ENCODE results near the gene SOCS2.

DNA sequence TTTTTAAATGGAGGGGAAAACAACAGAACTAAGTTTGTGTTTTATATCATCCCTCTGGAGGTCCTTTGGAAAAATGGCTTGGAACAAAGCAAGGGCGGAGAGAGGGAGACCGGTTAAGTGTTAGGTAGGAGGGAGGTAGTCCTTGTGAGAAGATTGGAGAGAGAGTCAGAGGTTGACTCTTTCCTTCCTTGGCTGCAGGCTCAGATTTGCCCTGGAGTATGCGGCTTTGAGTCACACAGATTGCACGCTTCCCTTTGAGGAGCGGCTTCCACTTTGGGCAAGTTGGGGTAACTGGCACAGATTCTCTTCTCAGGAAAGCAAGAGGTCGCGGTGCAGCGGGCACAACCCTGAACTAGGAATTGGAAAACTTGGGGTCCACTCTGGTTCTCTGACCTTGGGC is 9.9 kb downstream of the SOCS2 start:
- TF ChIP-seq, protein P1, sequence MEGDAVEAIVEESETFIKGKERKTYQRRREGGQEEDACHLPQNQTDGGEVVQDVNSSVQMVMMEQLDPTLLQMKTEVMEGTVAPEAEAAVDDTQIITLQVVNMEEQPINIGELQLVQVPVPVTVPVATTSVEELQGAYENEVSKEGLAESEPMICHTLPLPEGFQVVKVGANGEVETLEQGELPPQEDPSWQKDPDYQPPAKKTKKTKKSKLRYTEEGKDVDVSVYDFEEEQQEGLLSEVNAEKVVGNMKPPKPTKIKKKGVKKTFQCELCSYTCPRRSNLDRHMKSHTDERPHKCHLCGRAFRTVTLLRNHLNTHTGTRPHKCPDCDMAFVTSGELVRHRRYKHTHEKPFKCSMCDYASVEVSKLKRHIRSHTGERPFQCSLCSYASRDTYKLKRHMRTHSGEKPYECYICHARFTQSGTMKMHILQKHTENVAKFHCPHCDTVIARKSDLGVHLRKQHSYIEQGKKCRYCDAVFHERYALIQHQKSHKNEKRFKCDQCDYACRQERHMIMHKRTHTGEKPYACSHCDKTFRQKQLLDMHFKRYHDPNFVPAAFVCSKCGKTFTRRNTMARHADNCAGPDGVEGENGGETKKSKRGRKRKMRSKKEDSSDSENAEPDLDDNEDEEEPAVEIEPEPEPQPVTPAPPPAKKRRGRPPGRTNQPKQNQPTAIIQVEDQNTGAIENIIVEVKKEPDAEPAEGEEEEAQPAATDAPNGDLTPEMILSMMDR (IDR thresholded peaks at IDR 0.05): no peak
- TF ChIP-seq POLR2A (IDR thresholded peaks at IDR 0.05; ENCODE audit: low read depth) (no peak), EP300 (IDR thresholded peaks at IDR 0.05) (no peak)
